Measurements from ENCODE around the gene PACRG. TPM values are rescaled to one million over a fixed set of nuclear protein-coding genes. Genes with fewer than 3 reads are reported as not detected.

PACRG gene
- total RNA-seq, 1 experiment from 2014 or later = not detected

DNA sequence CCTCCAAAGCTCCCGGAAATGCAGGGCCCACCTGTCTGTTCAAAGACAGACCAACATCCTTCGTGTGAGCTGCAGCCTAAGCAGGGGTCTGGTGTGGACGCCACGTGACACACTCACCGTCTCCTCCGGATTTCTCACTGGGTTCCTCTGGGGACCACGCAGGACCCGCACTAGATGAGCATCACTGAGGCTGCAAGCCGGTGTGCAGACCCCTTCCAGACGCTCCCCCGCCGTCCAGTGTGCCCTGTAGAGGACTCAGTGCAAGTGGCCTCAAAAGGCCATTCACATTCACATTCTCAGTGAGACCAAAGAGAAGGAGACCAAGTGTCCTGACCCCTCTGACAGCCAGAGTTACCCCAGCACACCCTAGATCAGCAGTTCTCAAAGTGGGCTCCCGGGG lies 595.5 kb downstream of the PACRG start:
- no peaks in the 10 kb centered on the region for H3K36me3 ChIP-seq
- H3K4me3 ChIP-seq = no peak overlapping the region
- no peaks in the 10 kb centered on the region for H3K27me3 ChIP-seq
- DNase-seq = no peak
- no peaks in the 10 kb centered on the region for H3K9me3 ChIP-seq

DNA sequence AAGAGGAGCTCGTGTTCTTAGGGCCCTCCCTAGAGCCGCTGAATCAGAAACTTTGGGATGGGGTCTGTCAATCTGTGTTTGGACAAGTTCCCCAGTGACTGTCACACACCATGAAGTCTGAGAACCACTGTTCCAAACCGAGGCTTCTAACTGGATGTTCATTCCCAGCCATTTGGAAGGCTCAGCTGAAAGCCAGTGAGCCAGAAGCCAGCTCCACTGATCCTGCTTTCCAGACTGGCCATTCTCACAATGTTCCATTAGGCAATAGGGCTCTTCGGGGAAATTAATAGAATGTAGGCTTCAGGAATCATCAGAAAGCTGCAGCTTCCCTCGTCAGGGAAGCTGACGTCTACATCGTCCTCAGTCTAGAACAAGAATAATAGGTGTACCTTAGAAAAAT lies 595.9 kb downstream of the PACRG start:
- Histone ChIP-seq H3K36me3 (no peaks in the 10 kb centered on the region), H3K4me3 (no peak overlapping the region), H3K9me3 (no peaks in the 10 kb centered on the region), H3K27me3 (no peaks in the 10 kb centered on the region)
- no peak for DNase-seq

DNA sequence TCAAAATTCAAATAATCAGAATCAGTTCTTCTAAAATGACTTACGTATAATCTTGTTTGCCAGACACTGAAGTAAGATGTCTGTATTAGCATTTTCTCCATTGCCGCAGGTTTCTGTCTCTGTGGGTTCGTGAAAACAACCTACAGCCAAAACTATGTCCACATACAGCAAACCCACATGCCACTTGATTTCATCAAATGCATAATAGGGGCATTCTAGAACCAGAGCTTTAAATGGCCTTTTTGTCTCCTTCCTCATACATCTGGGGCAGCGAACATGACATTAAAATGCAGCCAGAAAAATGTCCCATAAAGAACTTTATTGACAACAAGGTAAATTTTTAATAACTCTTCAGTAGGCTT lies 596.5 kb downstream of the PACRG start:
- DNase-seq = no peak
- Histone ChIP-seq H3K36me3 (no peaks in the 10 kb centered on the region), H3K27me3 (no peaks in the 10 kb centered on the region)

DNA sequence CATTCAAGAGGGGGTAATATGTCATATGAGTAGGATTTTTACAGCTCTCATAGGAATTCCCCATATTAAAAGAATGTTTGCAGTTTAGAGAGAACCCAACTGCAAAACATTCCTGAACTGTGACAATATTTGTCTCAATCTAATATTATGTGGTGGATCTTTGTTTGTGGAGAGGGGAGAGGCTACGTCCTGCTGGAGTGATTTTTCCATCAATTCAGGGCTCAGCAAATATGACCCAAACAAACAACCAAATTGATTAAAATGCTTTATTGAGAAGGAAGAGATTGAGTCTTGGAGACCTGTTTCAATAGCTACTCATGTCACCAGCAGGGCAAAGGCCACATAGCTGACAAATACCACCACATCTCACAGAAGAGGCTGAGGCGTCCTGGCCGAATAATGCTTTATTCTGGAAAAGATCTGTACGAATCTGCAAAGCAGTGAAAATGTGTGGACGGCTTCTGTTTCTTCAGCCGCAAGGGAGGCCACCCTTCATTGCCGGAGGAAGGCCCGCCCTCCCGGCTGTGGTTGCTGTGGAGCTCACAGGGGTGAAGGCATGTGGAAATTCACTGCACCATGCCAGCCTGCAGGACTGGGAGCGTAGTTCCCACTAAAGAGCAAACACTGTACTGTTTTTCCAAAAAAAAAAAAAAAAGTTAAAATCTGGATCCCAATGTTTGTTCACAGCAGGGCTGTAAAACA lies 597.1 kb downstream of the PACRG start:
- Histone ChIP-seq H3K9me3 (no peaks in the 10 kb centered on the region), H3K36me3 (no peaks in the 10 kb centered on the region)

More for the DNA sequence above, 596.5 kb downstream of the PACRG start:
- Histone ChIP-seq H3K9me3 (no peaks in the 10 kb centered on the region), H3K4me3 (no peak overlapping the region)

DNA sequence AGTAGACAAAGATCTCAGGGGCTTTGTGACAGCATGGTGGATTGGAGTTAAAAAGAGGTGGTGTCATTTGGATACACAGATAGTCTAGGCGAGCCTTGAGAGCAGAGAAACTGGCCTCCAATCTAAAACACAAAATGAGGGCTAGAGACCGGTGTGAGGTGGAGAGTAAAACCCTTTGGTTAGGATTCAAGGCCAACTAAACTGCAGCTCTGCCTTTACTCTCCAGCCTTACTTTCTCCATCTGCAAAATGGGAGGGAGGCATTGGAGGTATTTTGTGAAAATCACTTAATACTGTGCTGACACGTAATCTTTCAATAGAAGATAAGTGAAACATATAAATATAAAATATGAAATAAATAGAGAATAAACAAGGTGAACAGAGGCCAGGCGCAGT lies 597.6 kb downstream of the PACRG start:
- no peaks in the 10 kb centered on the region for H3K9me3 ChIP-seq
- no peak for DNase-seq
- no peak overlapping the region for H3K4me3 ChIP-seq

More for the DNA sequence above, 597.1 kb downstream of the PACRG start:
- no peaks in the 10 kb centered on the region for H3K27me3 ChIP-seq
- no peak overlapping the region for H3K4me3 ChIP-seq
- DNase-seq = peak; percentile 56

DNA sequence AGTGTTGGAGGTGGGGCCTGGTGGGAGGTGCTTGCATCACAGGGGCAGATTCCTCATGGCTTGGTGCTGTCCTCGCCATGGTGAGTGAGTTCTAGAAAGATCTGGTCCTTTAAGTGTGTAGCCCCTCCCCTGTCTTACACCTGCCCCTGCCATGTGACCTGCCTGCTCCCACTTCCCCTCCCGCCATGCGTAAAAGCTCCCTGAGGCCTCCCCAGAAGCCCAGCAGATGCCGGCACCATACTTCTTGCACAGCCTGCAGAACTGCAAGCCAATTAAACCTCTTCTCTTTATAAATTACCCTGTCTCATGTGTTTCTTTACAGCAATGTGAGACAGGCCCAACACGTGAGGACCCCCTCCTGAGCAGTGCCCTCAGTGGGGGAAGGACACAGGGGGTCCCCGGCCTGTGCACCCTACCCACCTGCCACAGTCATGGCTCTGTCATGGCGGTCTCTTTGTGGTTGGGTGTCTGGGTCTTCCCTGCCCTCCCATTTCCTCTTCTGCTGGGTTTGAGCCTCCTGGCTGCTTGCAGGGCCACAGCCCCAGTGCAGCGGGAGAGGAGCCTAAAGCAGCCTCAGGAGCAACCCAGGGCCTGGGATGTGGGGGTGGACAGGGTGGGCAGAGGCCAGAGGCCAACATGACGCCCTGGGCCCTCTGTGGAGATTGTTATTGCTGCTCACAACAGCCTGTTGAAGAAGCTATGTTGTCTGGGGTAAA lies 599.5 kb downstream of the PACRG start:
- Histone ChIP-seq H3K9me3 (no peaks in the 10 kb centered on the region), H3K36me3 (no peaks in the 10 kb centered on the region), H3K4me3 (no peak overlapping the region), H3K27me3 (no peaks in the 10 kb centered on the region)
- DNase-seq = no peak

More for the DNA sequence above, 597.6 kb downstream of the PACRG start:
- no peaks in the 10 kb centered on the region for H3K27me3 ChIP-seq
- no peaks in the 10 kb centered on the region for H3K36me3 ChIP-seq

DNA sequence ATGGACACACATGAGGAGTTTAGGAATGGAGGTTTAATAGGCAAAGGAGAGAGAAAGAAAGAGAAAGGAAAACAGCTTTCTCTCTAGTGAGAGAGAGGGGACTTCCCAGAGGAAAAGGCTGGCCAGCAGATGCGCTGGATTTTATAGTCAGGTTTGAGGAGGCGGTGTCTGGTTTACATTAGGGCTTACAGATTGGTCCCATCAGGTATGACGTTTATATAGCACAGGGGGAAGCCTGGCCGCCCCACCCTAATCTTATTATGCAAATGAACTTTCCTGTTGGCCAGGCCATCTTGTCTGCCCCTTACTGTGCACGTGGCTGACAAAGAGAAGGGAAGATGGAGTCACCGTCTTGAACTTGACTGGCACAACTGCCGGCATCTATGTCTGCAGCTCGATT lies 600.1 kb downstream of the PACRG start:
- no peak overlapping the region for H3K4me3 ChIP-seq
- DNase-seq = no peak
- no peaks in the 10 kb centered on the region for H3K9me3 ChIP-seq
- H3K27me3 ChIP-seq = no peaks in the 10 kb centered on the region
- no peaks in the 10 kb centered on the region for H3K36me3 ChIP-seq

DNA sequence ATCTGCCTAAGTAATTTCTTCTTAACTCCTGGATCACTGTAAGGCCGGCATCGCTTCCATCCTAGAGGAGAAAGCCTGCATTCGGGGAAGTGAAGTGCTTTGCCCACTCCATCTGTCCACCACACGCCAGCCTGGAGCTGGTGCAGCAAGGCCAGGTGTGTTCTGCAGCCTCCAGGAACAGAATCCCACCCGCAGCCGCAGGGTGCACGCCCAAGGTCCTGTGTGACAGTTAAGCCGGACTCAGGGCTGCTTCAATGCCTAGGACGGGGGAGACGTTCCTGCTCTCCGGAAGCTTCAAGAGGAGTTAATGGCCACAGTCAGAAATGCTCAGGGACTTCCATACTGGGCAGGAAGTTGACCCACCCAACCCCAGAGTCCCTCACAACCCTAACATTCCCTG lies 600.6 kb downstream of the PACRG start:
- no peaks in the 10 kb centered on the region for H3K27me3 ChIP-seq
- H3K9me3 ChIP-seq = no peaks in the 10 kb centered on the region
- no peak overlapping the region for H3K4me3 ChIP-seq
- DNase-seq = no peak
- H3K36me3 ChIP-seq = no peaks in the 10 kb centered on the region

DNA sequence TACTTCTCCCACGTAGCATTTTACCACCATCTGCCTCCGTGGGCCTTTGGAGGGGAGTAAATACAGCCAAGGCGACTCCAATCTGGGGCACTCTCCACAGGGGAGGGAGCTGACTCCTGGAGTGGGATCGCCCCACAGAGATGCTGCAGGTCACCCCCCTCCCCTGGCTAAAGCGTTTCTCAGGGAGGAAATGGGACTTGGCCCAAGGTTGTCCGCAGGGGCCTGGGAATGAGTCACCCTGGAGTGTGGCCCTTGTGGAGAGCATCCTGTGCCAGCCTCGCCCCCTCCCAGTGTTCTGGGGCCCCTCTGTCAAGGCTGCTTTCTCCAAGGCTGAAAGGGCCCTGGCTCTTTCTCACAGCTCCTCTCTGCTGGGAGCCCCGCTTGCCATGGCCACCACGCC lies 602.2 kb downstream of the PACRG start:
- H3K9me3 ChIP-seq = no peaks in the 10 kb centered on the region
- H3K36me3 ChIP-seq = no peaks in the 10 kb centered on the region
- H3K4me3 ChIP-seq = no peak overlapping the region
- H3K27me3 ChIP-seq = no peaks in the 10 kb centered on the region
- peak; percentile 55 for DNase-seq

DNA sequence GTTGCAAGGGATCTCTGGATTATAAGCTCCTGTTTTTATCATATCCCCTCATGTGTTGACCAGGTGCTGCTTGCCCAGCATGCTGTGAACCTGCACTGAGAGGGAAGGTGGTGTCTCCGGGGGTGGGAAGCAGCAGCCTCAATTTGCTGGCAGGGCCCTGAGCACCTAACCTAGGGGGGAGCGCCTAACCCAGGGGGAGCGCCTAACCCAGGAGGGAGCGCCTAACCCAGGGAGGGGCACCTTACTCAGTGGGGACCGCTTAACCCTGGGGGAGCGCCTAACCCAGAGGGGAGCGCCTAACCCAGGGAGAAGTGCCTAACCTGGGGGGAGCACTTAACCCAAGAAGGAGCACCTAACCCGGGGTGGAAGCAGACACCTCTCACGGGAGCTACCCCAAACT lies 603.5 kb downstream of the PACRG start:
- no peaks in the 10 kb centered on the region for H3K36me3 ChIP-seq
- no peak for DNase-seq
- H3K4me3 ChIP-seq = no peak overlapping the region
- H3K27me3 ChIP-seq = no peaks in the 10 kb centered on the region
- no peaks in the 10 kb centered on the region for H3K9me3 ChIP-seq

DNA sequence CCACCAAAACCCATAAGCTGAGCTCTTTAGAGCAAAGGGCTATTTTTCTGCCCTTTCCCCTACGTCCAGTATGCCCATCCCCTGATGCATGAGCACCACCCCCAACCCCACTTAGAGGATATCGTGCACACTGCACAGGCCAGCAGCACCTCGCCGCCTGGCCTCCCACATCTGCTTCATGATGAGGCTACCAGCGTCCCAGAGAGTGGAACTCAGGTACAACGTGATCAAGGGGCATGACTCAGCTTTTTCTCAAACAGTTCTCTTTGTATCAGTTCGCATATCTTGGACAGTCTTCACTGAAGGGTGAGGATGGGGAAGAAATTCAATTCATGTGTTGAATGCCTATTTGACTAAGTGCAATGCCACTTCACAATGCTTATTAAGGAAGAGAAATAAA lies 604.8 kb downstream of the PACRG start:
- no peaks in the 10 kb centered on the region for H3K9me3 ChIP-seq
- H3K4me3 ChIP-seq = no peak overlapping the region
- no peak for DNase-seq
- no peaks in the 10 kb centered on the region for H3K27me3 ChIP-seq
- no peaks in the 10 kb centered on the region for H3K36me3 ChIP-seq

DNA sequence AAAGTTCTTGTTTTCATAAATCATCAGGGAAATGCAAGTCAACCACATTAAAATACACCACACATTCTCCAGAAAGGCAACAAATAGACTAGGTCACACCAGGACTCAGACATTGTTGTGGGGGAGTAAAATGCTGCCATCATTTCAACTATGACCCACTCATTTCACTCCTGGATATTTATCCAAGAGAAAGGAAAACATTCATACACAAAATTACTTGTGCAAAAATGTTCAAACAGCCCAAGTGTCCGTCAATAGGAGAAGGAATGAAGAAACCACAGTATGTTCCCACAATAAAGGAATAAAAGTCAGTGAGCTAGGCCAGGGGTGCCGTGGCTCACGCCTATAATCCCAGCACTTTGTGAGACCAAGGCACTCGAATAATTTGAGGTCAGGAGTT lies 605.3 kb downstream of the PACRG start:
- Histone ChIP-seq H3K9me3 (no peaks in the 10 kb centered on the region), H3K27me3 (no peaks in the 10 kb centered on the region), H3K4me3 (no peak overlapping the region), H3K36me3 (no peaks in the 10 kb centered on the region)
- DNase-seq = no peak

DNA sequence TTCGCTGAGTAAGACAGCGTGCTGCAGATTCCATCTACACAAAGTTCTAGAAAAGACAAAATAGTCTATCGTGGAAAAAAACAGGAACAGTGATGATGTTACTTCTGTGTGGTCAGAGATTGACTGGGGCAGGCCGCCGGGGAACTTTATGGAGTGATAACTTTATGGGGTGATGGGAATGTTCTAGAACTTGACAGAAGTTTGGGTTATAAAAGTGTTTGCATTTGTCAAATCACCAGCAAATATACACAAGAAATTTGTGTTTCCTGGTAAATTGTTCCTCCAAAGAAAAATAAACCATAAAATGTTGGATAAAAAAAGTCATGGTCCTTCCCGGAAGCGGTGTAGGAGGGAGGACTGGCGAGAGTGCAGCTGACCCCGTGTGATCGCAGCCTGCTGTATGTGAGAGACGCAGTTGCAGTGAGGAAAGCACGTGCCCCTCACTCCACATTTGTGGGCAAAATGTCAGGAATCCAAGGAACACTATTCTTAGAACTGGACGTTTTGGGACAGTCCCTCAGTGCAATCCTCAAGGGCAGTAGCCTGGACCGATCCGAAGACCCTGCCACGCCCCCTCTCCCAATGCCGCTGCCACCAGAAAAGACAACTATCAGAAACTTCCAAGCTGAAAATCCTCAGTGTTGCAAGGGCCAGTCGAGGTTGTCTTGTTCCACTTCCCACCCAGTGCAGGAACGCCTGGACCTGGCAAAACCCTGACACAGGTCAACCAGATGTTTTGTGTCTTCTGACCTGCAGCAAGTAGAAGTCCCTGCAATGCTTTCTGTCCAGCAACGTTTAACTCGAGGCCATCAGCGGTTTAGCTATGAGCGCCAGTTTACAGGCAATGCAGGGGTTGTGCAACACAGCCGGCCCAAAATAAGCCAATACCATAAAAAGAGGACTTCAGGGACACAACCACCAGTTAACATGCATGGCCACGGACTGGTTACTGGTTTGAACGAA lies 606.2 kb downstream of the PACRG start:
- H3K4me3 ChIP-seq = no peak overlapping the region

DNA sequence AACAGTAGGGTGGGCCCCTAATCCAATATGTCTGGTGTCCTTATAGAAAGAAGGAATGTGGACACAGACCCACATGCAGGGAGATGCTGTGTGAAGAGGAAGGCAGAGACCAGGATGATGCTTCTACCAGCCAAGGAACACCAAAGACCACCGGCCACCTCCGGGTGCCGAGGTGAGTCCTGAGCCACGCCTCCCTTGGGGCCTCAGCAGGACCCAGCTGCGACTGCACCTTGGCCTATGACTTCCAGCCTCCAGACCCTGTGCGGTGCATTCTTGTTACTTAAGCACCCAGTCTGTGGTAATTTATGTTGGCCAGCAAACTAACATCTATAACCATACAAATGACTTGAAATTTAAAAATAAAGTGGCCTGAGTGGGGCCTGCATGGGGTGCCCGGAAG lies 607.3 kb downstream of the PACRG start:
- no peak for DNase-seq
- Histone ChIP-seq H3K9me3 (no peaks in the 10 kb centered on the region), H3K27me3 (no peaks in the 10 kb centered on the region), H3K36me3 (no peaks in the 10 kb centered on the region), H3K4me3 (no peak overlapping the region)

More for the DNA sequence above, 606.2 kb downstream of the PACRG start:
- Histone ChIP-seq H3K9me3 (no peaks in the 10 kb centered on the region), H3K27me3 (no peaks in the 10 kb centered on the region), H3K36me3 (no peaks in the 10 kb centered on the region)
- no peak for DNase-seq

DNA sequence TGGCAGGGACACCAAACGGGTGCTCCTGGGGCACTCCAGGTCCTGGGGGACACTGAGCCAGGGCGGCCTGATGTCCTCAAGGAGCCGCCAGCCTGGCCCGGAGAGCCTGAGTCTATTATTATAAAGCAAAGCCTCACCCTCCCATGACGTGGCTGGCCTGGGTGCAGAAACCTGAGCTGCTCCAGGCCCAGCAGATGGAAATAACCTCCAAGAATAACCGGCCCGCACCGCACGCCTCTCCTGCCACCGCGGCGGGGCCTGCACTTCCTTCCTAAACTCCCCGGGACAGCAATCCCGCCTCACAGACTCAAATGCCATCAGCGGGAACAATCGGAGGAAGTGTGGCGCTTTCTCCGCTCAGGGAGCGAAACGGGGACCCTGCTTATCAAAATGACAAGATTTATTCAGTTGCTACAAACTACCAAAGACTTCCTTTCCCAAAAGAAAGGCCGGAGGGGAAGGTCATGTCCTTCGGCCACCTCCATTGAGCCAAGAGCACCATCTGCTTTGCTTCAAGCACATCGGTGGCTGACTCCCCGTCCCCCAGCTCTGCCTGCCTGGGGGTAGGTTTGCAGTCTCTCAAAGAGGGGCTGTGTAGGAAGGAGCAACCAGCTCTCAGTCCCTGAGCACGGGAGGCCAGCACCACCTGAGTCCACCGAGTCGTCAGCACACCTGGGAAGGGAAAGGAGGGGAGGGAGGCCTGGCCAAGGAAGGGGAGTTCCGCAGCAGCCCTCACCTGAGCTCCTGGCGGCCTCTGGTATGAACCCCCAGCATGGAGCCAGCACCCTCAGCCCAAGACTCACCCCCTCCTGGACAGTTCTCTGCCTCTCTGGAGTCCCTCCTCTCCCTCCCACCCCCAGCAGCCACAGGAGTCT lies 608.1 kb downstream of the PACRG start:
- H3K36me3 ChIP-seq = no peaks in the 10 kb centered on the region
- DNase-seq = no peak
- no peaks in the 10 kb centered on the region for H3K27me3 ChIP-seq
- no peak overlapping the region for H3K4me3 ChIP-seq
- H3K9me3 ChIP-seq = no peaks in the 10 kb centered on the region

DNA sequence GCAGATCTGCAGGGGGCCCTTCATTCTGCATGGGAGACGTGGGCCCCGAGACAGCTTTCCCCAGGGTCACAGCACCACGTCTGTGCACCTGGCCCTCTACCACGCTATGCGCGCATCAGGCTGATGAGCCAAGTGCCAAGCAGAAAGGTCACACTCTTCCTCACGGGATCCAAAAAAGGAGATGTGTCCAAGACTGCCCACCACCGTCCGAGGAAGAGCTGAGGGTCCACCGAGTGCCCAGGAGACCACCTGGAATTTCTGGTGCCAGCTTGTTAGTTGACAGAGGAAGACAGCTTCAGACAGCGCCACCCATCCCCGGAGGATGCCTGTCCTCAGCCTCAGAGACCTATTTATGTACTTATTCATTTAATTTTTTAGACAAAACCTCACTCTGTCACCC lies 609.2 kb downstream of the PACRG start:
- H3K4me3 ChIP-seq = no peak overlapping the region
- no peak for DNase-seq
- H3K36me3 ChIP-seq = no peaks in the 10 kb centered on the region
- no peaks in the 10 kb centered on the region for H3K27me3 ChIP-seq
- no peaks in the 10 kb centered on the region for H3K9me3 ChIP-seq
